Measurements from ENCODE around the gene ARHGAP21. TPM values are rescaled to one million over a fixed set of nuclear protein-coding genes. Genes with fewer than 3 reads are reported as not detected.

Gene ARHGAP21
- polyA plus RNA-seq, 1 donor (not counting 4 experiments of a cell fraction or from before 2014, with no cell fraction given), result 78.5 TPM

GRCh38 chr10:24550680-24551079 lies 173.0 kb downstream of the ARHGAP21 start:
- H3K36me3 ChIP-seq (ENCODE audit: control insufficient read depth in 2 of 2, extremely low read depth in 1 of 2, insufficient read depth in 2 of 2, low read length in 2 of 2), result peaks cover 2 to 5% of the 10 kb centered on the region in 2 experiments
- peaks cover 21% of the 10 kb centered on the region for H3K4me1 ChIP-seq (ENCODE audit: control insufficient read depth, extremely low read depth, insufficient read depth, low read length)
- H3K9ac ChIP-seq (ENCODE audit: control insufficient read depth, extremely low read depth, insufficient read depth, low read length), result no peak overlapping the region
- no peak for DNase-seq (ENCODE audit: low read depth, low spot score)
- H3K4me3 ChIP-seq (ENCODE audit: control insufficient read depth in 2 of 3, extremely low read depth in 1 of 3, insufficient read depth in 2 of 3, low read depth in 1 of 3, low read length in 3 of 3), result no peak overlapping the region
- TF ChIP-seq CTCF (optimal IDR thresholded peaks at IDR 0.05 in 1 of 3, IDR thresholded peaks at IDR 0.05 in 1 of 3, conservative IDR thresholded peaks at IDR 0.05 in 1 of 3; ENCODE audit: extremely low read depth in 1 of 3, insufficient read depth in 2 of 3, low read length in 3 of 3) (no peak), EZH2 (IDR thresholded peaks at IDR 0.05; ENCODE audit: low read length) (no peak)
- FAIRE-seq, result no peak
- no peaks in the 10 kb centered on the region for H3K9me1 ChIP-seq (ENCODE audit: control insufficient read depth, extremely low read depth, insufficient read depth, low read length)
- H3K79me2 ChIP-seq (ENCODE audit: control insufficient read depth, insufficient read depth, low read length), result no peaks in the 10 kb centered on the region
- H3K9me3 ChIP-seq (ENCODE audit: control insufficient read depth, low read depth, low read length), result no peaks in the 10 kb centered on the region
- no peak overlapping the region for H3K4me2 ChIP-seq (ENCODE audit: control insufficient read depth, extremely low read depth, insufficient read depth, low read depth, low read length)
- no peak overlapping the region for H2AFZ ChIP-seq (ENCODE audit: control insufficient read depth, low read length)
- dilution Hi-C loops (cut with MboI; ENCODE audit: extremely low pct_ligation_motif_present, low sequenced_read_pairs), result no loop called here
- H4K20me1 ChIP-seq (ENCODE audit: control insufficient read depth, extremely low read depth, insufficient read depth, low read length), result no peaks in the 10 kb centered on the region
- H3K27ac ChIP-seq (ENCODE audit: control insufficient read depth, insufficient read depth, low read length), result no peak overlapping the region
- no peaks in the 10 kb centered on the region for H3K27me3 ChIP-seq (ENCODE audit: control insufficient read depth, extremely low read depth, insufficient read depth, low read length)

GRCh38 chr10:24545585-24545984 lies 178.1 kb downstream of the ARHGAP21 start:
- dilution Hi-C loops (cut with MboI; ENCODE audit: extremely low pct_ligation_motif_present, low sequenced_read_pairs), result no loop called here
- TF ChIP-seq EZH2 (IDR thresholded peaks at IDR 0.05; ENCODE audit: low read length), result no peak
- TF ChIP-seq CTCF (optimal IDR thresholded peaks at IDR 0.05 in 1 of 3, IDR thresholded peaks at IDR 0.05 in 1 of 3, conservative IDR thresholded peaks at IDR 0.05 in 1 of 3; ENCODE audit: extremely low read depth in 1 of 3, insufficient read depth in 2 of 3, low read length in 3 of 3), result no peak
- Histone ChIP-seq H4K20me1 (ENCODE audit: control insufficient read depth, extremely low read depth, insufficient read depth, low read length) (no peaks in the 10 kb centered on the region), H2AFZ (ENCODE audit: control insufficient read depth, low read length) (no peak overlapping the region), H3K27ac (ENCODE audit: control insufficient read depth, insufficient read depth, low read length) (no peak overlapping the region), H3K79me2 (ENCODE audit: control insufficient read depth, insufficient read depth, low read length) (no peaks in the 10 kb centered on the region), H3K27me3 (ENCODE audit: control insufficient read depth, extremely low read depth, insufficient read depth, low read length) (no peaks in the 10 kb centered on the region), H3K36me3 (ENCODE audit: control insufficient read depth in 2 of 2, extremely low read depth in 1 of 2, insufficient read depth in 2 of 2, low read length in 2 of 2) (peaks cover 9 to 13% of the 10 kb centered on the region in 2 experiments), H3K4me2 (ENCODE audit: control insufficient read depth, extremely low read depth, insufficient read depth, low read depth, low read length) (no peak overlapping the region), H3K9ac (ENCODE audit: control insufficient read depth, extremely low read depth, insufficient read depth, low read length) (no peak overlapping the region), H3K9me1 (ENCODE audit: control insufficient read depth, extremely low read depth, insufficient read depth, low read length) (no peaks in the 10 kb centered on the region), H3K4me3 (ENCODE audit: control insufficient read depth in 2 of 3, extremely low read depth in 1 of 3, insufficient read depth in 2 of 3, low read depth in 1 of 3, low read length in 3 of 3) (no peak overlapping the region), H3K4me1 (ENCODE audit: control insufficient read depth, extremely low read depth, insufficient read depth, low read length) (no peaks in the 10 kb centered on the region), H3K9me3 (ENCODE audit: control insufficient read depth, low read depth, low read length) (no peaks in the 10 kb centered on the region)
- FAIRE-seq (no peak), DNase-seq (ENCODE audit: low read depth, low spot score) (no peak)
